ENCODE data around the gene SAMD4B. TPM values are rescaled to one million over a fixed set of nuclear protein-coding genes. Genes with fewer than 3 reads are reported as not detected.
A peak's percentile ranks its signal among the peaks of the same experiment; 100 is the strongest.

Gene SAMD4B
- total and polyA plus RNA-seq, 2 of the 8 experiments (the other 6 are each of a cell fraction or from before 2014, with no cell fraction given): 137 to 158 TPM

DNA sequence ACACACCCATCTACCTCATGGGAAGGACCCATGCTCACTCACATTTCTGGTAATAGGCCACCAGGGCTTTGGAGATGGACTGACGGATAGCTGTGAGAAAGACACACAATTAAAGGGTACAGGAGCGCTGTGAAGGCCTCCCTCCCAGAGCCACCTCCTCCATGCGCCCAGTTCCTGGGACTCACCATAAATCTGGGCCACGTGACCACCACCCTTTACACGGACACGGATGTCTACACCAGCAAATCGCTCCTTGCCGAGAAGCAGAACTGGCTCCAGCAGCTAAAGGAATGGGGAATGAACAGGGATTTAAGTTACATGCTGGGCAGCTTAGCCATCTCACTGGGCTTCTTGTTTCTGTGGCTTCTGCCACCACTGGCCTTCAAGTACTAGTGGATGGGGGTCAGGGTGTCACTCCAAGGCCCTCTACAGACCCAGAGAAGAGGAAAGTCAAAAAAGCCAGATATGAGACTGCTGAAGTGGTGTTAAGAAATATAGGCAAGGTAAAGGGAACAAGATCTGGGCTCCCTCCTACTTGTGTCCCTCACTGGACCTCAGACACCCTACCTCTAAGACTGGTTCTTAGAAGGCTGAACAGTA lies 91.4 kb downstream of the SAMD4B start:
- Histone ChIP-seq H3K4me3 (ENCODE audit: extremely low read depth in 1 of 4, insufficient read depth in 2 of 4, low read depth in 3 of 4, low read length in 4 of 4) (no peak overlapping the region; a peak in 2 of 8 replicates), H2AFZ (ENCODE audit: low read length) (no peak overlapping the region), H2BK15ac (ENCODE audit: low read length) (no peak overlapping the region), H2BK12ac (ENCODE audit: low read depth, low read length) (no peak overlapping the region), H3K9me3 (ENCODE audit: insufficient read depth in 2 of 2, low read depth in 1 of 2, low read length in 1 of 2) (no peaks in the 10 kb centered on the region), H3K36me3 (ENCODE audit: control insufficient read depth in 2 of 4, insufficient read depth in 4 of 4, low read length in 3 of 4) (peaks cover 20 to 30% (median 23%) of the 10 kb centered on the region in 4 experiments), H3K79me1 (ENCODE audit: low read depth, low read length) (peaks cover 8% of the 10 kb centered on the region), H4K91ac (replicated peaks; ENCODE audit: insufficient read length, low read length) (no peak overlapping the region), H3K4ac (replicated peaks; ENCODE audit: insufficient read length, low read depth, low read length) (no peak overlapping the region), H2BK5ac (ENCODE audit: low read depth, low read length) (no peak overlapping the region), H3K4me1 (replicated peaks in 1 of 4; ENCODE audit: control insufficient read depth in 3 of 4, insufficient read depth in 4 of 4, low read length in 3 of 4) (peaks cover 2 to 15% (median 6%) of the 10 kb centered on the region in 4 experiments), H3K23ac (ENCODE audit: insufficient read length) (no peak overlapping the region), H2BK120ac (replicated peaks; ENCODE audit: low read depth, low read length) (no peak overlapping the region), H3K4me2 (ENCODE audit: insufficient read depth in 1 of 2, low read depth in 2 of 2, low read length in 2 of 2) (peak overlapping the region; percentile 69 to 82; a peak in 1 of 4 replicates), H3K14ac (ENCODE audit: insufficient read length) (no peak overlapping the region), H3K56ac (replicated peaks; ENCODE audit: insufficient read length, low read depth, low read length) (no peak overlapping the region), H4K5ac (ENCODE audit: insufficient read length, low read depth, low read length) (no peak overlapping the region), H3K27me3 (replicated peaks in 1 of 4; ENCODE audit: control insufficient read depth in 3 of 4, extremely low read depth in 1 of 4, insufficient read depth in 3 of 4, low read length in 3 of 4) (no peaks in the 10 kb centered on the region; a peak in 1 of 7 replicates), H3K18ac (ENCODE audit: extremely low read depth, low read length) (no peak overlapping the region), H3K79me2 (ENCODE audit: control insufficient read depth in 1 of 2, insufficient read depth in 2 of 2, low read length in 2 of 2) (peaks cover 7 to 20% of the 10 kb centered on the region in 2 experiments; a peak in 3 of 4 replicates), H4K8ac (ENCODE audit: extremely low read depth, insufficient read depth, low read length) (no peak overlapping the region), H2AK5ac (ENCODE audit: low read depth, low read length) (no peak overlapping the region), H3K9ac (replicated peaks in 1 of 4; ENCODE audit: extremely low read depth in 1 of 4, low read depth in 3 of 4, low read length in 3 of 4) (peak overlapping the region in 2 of 4 experiments; percentile 2 to 8; a peak in 3 of 7 replicates), H4K20me1 (replicated peaks in 1 of 2; ENCODE audit: control insufficient read depth in 1 of 2, insufficient read depth in 2 of 2, low read length in 2 of 2) (peaks cover 2 to 18% of the 10 kb centered on the region in 2 experiments), H3K27ac (ENCODE audit: low read depth, low read length) (peak overlapping the region; percentile 36; the same call in 1 of the 2 replicates), H2BK20ac (ENCODE audit: low read length) (no peak overlapping the region), H3K23me2 (ENCODE audit: low read depth, low read length) (peaks cover 8% of the 10 kb centered on the region)
- CTCF ChIA-PET (ENCODE audit: partially characterized antibody): interaction anchor here (0.9 to 2.1 kb wide), 3 partner anchors 19 to 38 kb away, joined by 3 to 6 read pairs (median 4); partner anchors contain the start of gene PLEKHG2
- POLR2A ChIA-PET (ENCODE audit: partially characterized antibody): interaction anchor here (0.9 to 47.8 kb wide), 15 partner anchors 10 to 90 kb away, joined by 3 to 1154 read pairs (median 7); partner anchors contain the start of genes MED29, PAF1, PLEKHG2 and RPS16
- FAIRE-seq (no peak), DNase-seq (ENCODE audit: low read depth in 1 of 2, low spot score in 2 of 2) (no peak)
- 95% methylated on average over 8 of the region's 8 CpGs; no CpG with 5 or more reads in 1 of the 2 experiments for WGBS, 2 experiments (ENCODE audit: extremely low coverage in 1 of 2, insufficient coverage in 1 of 2, insufficient read length in 1 of 2, insufficient replicate concordance in 2 of 2, low coverage in 1 of 2, low lambda C conversion rate in 2 of 2, missing lambda C conversion rate in 1 of 2)
- TF ChIP-seq, protein P1, sequence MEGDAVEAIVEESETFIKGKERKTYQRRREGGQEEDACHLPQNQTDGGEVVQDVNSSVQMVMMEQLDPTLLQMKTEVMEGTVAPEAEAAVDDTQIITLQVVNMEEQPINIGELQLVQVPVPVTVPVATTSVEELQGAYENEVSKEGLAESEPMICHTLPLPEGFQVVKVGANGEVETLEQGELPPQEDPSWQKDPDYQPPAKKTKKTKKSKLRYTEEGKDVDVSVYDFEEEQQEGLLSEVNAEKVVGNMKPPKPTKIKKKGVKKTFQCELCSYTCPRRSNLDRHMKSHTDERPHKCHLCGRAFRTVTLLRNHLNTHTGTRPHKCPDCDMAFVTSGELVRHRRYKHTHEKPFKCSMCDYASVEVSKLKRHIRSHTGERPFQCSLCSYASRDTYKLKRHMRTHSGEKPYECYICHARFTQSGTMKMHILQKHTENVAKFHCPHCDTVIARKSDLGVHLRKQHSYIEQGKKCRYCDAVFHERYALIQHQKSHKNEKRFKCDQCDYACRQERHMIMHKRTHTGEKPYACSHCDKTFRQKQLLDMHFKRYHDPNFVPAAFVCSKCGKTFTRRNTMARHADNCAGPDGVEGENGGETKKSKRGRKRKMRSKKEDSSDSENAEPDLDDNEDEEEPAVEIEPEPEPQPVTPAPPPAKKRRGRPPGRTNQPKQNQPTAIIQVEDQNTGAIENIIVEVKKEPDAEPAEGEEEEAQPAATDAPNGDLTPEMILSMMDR (IDR thresholded peaks at IDR 0.05; ENCODE audit: control extremely low read depth in 1 of 3, insufficient read depth in 1 of 3, low read depth in 1 of 3, low read length in 3 of 3): no peak
- TF ChIP-seq POLR2AphosphoS5 (IDR thresholded peaks at IDR 0.05; ENCODE audit: low read depth, low read length): peak; percentile 78

Measured in H1 (cell line).